HG03045 (cell line): Measurements from ENCODE around the gene PPP4R3A.
"Not testable (repeated sequence)": the region's sequence is repeated elsewhere in the genome, so short reads cannot be mapped to it uniquely, and the experiment has no call there.

ENCODE experiments used
- ATAC-seq: cut with Tn5 transposase; IDR thresholded peaks from one replicate; pipeline ENCODE4 v1.9.1; 2021; ENCODE audit warnings: mild to moderate bottlenecking, moderate library complexity; ENCODE audit not compliant: unreplicated experiment

Gene PPP4R3A

GRCh38 chr14:91510171-91511042, at the start of gene PPP4R3A:
TSS of gene PPP4R3A (minus strand) at chr14:91510310. CDS start at chr14:91509647, 663 bp downstream.
- peak; percentile 83 for ATAC-seq

- ATAC-seq: no peak
These were observed 45.4 kb upstream of the PPP4R3A start for GRCh38 chr14:91555531-91555930.

GRCh38 chr14:91554535-91555332, 44.6 kb upstream of the PPP4R3A start:
- ATAC-seq: no peak

GRCh38 chr14:91548108-91548507, 38.0 kb upstream of the PPP4R3A start:
- no peak for ATAC-seq

GRCh38 chr14:91545946-91546716, 36.0 kb upstream of the PPP4R3A start:
- no peak for ATAC-seq

- ATAC-seq: no peak
These were observed 35.1 kb upstream of the PPP4R3A start for GRCh38 chr14:91545204-91545603.

GRCh38 chr14:91536327-91536726, 26.2 kb upstream of the PPP4R3A start:
- ATAC-seq: no peak

GRCh38 chr14:91534059-91534458, 23.9 kb upstream of the PPP4R3A start:
- ATAC-seq: not testable (repeated sequence)

GRCh38 chr14:91533623-91534022, 23.5 kb upstream of the PPP4R3A start:
- ATAC-seq: no peak

GRCh38 chr14:91523972-91524371, 13.9 kb upstream of the PPP4R3A start:
- no peak for ATAC-seq

GRCh38 chr14:91521061-91521640, 11.0 kb upstream of the PPP4R3A start:
- ATAC-seq: no peak

GRCh38 chr14:91520138-91520537, 10.0 kb upstream of the PPP4R3A start:
- no peak for ATAC-seq

GRCh38 chr14:91519239-91520036, 9.3 kb upstream of the PPP4R3A start:
- ATAC-seq: no peak

GRCh38 chr14:91516663-91517388, 6.7 kb upstream of the PPP4R3A start:
- no peak for ATAC-seq

GRCh38 chr14:91515979-91516378, 5.9 kb upstream of the PPP4R3A start:
- ATAC-seq: no peak

- no peak for ATAC-seq
These were observed 903 bp upstream of the PPP4R3A start for GRCh38 chr14:91511043-91511383.

GRCh38 chr14:91509878-91510170, 286 bp downstream of the PPP4R3A start:
- ATAC-seq: peak; percentile 28

- ATAC-seq: peak; percentile 16
These were observed 830 bp downstream of the PPP4R3A start for GRCh38 chr14:91509083-91509877.

GRCh38 chr14:91508105-91508504, 2.0 kb downstream of the PPP4R3A start:
- no peak for ATAC-seq
